Gastroesophageal sphincter (tissue), 3 donors: ENCODE data around the gene TBC1D4.

Source experiments
- CTCF ChIP-seq, 4 experiments: fragments of 200-600 bp in 2 of 4; fragments of 450-650 bp in 2 of 4; sonication (generic) in 1 of 4; IDR thresholded peaks; one replicate each; pipeline ENCODE4 v1.5.1; 2017 to 2019; ENCODE audit warnings: antibody characterized with exemption in 4 of 4, mild to moderate bottlenecking in 2 of 4, moderate library complexity in 2 of 4
- EP300 ChIP-seq: sonication (generic); formaldehyde crosslinking; IDR thresholded peaks from one replicate; pipeline ENCODE4 v1.6.1; 2017; ENCODE audit warnings: antibody characterized with exemption, mild to moderate bottlenecking
- POLR2A ChIP-seq, 2 donors: fragments of 450-650 bp; IDR thresholded peaks; one replicate each; pipeline ENCODE4 v1.6.1; 2017; ENCODE audit warnings: antibody characterized with exemption in 2 of 2, mild to moderate bottlenecking in 2 of 2, moderate library complexity in 1 of 2

- TF ChIP-seq CTCF (IDR thresholded peaks at IDR 0.05) (no peak), EP300 (no peak), POLR2A (IDR thresholded peaks at IDR 0.05) (no peak)
These were observed 51.3 kb downstream of the TBC1D4 start for GRCh38 chr13:75430436-75431209.
